WERI-Rb-1 (cell line): ENCODE results near the gene MYRF.

Experiments
- DNase-seq: peaks from one replicate; pipeline ENCODE4 v3.0.0-alpha.2; 2020
- H3K27ac ChIP-seq: fragments of 250-450 bp; sonication (Bioruptor Pico); 2 replicates; pipeline ENCODE4 v1.5.1; 2020; ENCODE audit warnings: mild to moderate bottlenecking, moderate library complexity
- H3K27me3 ChIP-seq: fragments of 250-450 bp; sonication (Bioruptor Pico); 2 replicates; pipeline ENCODE4 v1.5.1; 2021; ENCODE audit warnings: mild to moderate bottlenecking, low read depth, moderate library complexity; ENCODE audit not compliant: insufficient read depth, severe bottlenecking
- H3K36me3 ChIP-seq: fragments of 250-450 bp; sonication (Bioruptor Pico); 2 replicates; pipeline ENCODE4 v1.5.1; 2020; ENCODE audit warnings: mild to moderate bottlenecking, moderate library complexity
- H3K4me3 ChIP-seq: 2 replicates; pipeline ENCODE4 v1.5.1; 2011; ENCODE audit warnings: low read depth, mild to moderate bottlenecking, control low read depth, low read length
- H3K9me3 ChIP-seq: fragments of 250-450 bp; sonication (Bioruptor Pico); 2 replicates; pipeline ENCODE4 v1.5.1; 2021; ENCODE audit warnings: mild to moderate bottlenecking, moderate library complexity; ENCODE audit not compliant: severe bottlenecking
- CTCF ChIP-seq: IDR thresholded peaks from 2 replicates; pipeline ENCODE4 v1.5.1; 2011; ENCODE audit warnings: low read depth, mild to moderate bottlenecking, control low read depth, inconsistent platforms, low read length

The MYRF gene

GRCh38 chr11:61716478-61717285 lies 35.8 kb upstream of the MYRF start:
- Histone ChIP-seq H3K27ac (no peak overlapping the region), H3K9me3 (no peaks in the 10 kb centered on the region), H3K36me3 (no peaks in the 10 kb centered on the region), H3K4me3 (no peak overlapping the region), H3K27me3 (no peaks in the 10 kb centered on the region)
- TF ChIP-seq CTCF = no peak
- DNase-seq = no peak

- TF ChIP-seq CTCF = no peak
- no peak for DNase-seq
- H3K36me3 ChIP-seq = no peaks in the 10 kb centered on the region
- H3K27me3 ChIP-seq = no peaks in the 10 kb centered on the region
- no peak overlapping the region for H3K27ac ChIP-seq
- no peaks in the 10 kb centered on the region for H3K9me3 ChIP-seq
- H3K4me3 ChIP-seq = no peak overlapping the region
Observed at GRCh38 chr11:61717286-61718033, 35.0 kb upstream of the MYRF start.

- DNase-seq = no peak
- no peaks in the 10 kb centered on the region for H3K36me3 ChIP-seq
- H3K27ac ChIP-seq = no peak overlapping the region
- H3K9me3 ChIP-seq = no peaks in the 10 kb centered on the region
- H3K27me3 ChIP-seq = no peaks in the 10 kb centered on the region
- no peak overlapping the region for H3K4me3 ChIP-seq
- TF ChIP-seq CTCF = no peak
Observed at GRCh38 chr11:61718046-61718531, 34.3 kb upstream of the MYRF start.

- no peak overlapping the region for H3K4me3 ChIP-seq
- no peak for TF ChIP-seq CTCF
- H3K27ac ChIP-seq = no peak overlapping the region
- no peaks in the 10 kb centered on the region for H3K36me3 ChIP-seq
- H3K9me3 ChIP-seq = no peaks in the 10 kb centered on the region
- no peaks in the 10 kb centered on the region for H3K27me3 ChIP-seq
- no peak for DNase-seq
Observed at GRCh38 chr11:61718621-61719302, 33.7 kb upstream of the MYRF start.

GRCh38 chr11:61719978-61720377 lies 32.5 kb upstream of the MYRF start:
- Histone ChIP-seq H3K9me3 (no peaks in the 10 kb centered on the region), H3K27me3 (no peaks in the 10 kb centered on the region), H3K4me3 (no peak overlapping the region), H3K36me3 (no peaks in the 10 kb centered on the region), H3K27ac (no peak overlapping the region)
- DNase-seq = no peak
- no peak for TF ChIP-seq CTCF
